ENCODE measurements around the gene SYF2.
"Not testable (repeated sequence)": the region's sequence is repeated elsewhere in the genome, so short reads cannot be mapped to it uniquely, and the experiment has no call there.

Gene SYF2

GRCh38 chr1:25246600-25247023, 14.3 kb upstream of the SYF2 start:
- DNase-seq (ENCODE audit: low read depth), result no peak

GRCh38 chr1:25245809-25246599, 13.7 kb upstream of the SYF2 start:
- no peak for DNase-seq (ENCODE audit: low read depth)

DNA sequence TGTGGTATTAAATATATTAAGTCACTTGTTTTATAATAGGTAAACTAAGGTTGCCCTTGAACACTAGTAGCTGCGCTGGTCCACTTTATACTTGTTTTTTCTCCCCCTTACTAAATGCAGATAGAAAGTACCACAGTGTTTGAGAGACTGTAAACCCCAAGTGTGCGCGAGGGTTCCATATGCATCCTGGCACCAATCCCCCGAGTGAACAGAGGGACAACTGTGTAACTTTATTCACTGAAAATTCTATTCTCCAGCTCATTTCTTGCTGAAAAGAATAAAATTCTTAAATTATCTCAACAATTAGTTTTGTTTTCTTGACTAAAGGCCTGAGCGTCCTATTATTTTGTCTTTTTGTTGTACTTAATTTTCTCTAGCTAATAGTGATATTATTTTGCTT, 13.1 kb upstream of the SYF2 start:
- no peak for DNase-seq (ENCODE audit: low read depth)

- DNase-seq (ENCODE audit: low read depth), result no peak
These were observed 11.6 kb upstream of the SYF2 start for GRCh38 chr1:25243907-25244306.

GRCh38 chr1:25239681-25240541, 7.6 kb upstream of the SYF2 start:
- peak; percentile 74 for DNase-seq (ENCODE audit: low read depth)

- DNase-seq (ENCODE audit: low read depth), result no peak
These were observed 5.7 kb upstream of the SYF2 start for GRCh38 chr1:25238046-25238445.

DNA sequence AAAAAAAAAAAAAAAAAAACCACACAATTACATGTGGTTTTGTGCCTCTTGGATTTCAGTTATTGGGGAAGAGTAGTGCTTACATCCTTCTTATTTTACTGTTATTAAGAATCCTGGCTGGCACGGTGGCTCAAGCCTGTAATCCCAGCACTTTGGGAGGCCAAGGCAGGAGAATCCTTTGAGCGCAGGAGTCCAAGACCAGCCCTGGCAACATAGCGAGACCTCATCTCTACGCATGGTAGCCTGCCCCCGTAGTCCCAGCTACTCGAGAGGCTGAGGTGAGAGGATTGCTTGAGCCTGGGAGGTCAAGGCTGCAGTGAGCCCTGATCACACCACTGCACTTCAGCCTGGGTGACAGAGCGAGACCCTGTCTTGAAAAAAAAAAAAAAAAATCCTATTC, 4.0 kb upstream of the SYF2 start:
- not testable (repeated sequence) for DNase-seq (ENCODE audit: low read depth)

- not testable (repeated sequence) for DNase-seq (ENCODE audit: low read depth)
These were observed 3.1 kb upstream of the SYF2 start for GRCh38 chr1:25235411-25235810.

DNA sequence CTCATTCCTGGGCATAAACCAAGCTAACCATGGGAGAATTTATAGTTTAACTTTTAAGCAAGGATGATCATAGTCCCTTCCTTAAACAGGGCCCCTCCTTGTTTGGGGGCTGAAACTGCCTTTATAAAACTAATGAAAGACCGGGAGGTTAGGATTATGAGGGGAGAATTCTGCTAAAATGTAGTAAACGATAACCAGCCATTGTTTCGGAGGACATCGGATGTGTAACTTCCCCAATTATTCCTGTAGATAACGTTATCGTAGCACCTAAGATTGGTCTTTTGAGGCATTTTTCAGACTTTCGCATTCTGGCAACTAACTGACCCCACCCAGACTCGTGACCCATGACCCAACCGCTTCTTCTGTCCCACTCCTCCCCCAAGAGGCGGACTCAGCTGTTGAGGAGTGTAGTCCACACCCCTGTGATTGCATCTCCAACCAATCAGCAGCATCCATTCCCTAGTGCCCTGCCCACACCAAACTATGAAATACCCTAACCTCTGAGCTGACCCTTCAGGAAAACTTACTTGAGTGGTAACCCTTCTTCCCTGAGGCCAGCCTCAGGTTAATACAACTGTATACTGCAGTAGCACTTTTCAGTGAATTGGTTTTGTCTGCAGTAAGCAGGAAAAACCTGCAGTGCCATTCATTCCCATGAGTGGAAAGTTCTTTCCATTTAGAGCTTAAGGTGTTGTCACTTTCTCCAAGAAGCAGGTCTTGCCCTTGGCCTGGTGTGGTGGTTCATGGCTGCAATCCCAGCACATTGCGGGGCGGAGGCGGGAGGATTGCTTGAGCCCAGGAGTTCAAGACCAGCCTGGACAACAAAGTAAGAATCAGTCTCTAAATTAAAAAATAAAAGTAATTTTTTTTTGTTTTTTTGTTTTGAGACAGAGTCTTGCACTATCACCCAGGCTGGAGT, 823 bp upstream of the SYF2 start:
- DNase-seq (ENCODE audit: low read depth), result peak; percentile 18

- no peak for DNase-seq (ENCODE audit: low read depth)
These were observed 8.8 kb downstream of the SYF2 start for GRCh38 chr1:25223471-25223870.

- no peak for DNase-seq (ENCODE audit: low read depth)
These were observed 9.7 kb downstream of the SYF2 start for GRCh38 chr1:25222606-25223005.

DNA sequence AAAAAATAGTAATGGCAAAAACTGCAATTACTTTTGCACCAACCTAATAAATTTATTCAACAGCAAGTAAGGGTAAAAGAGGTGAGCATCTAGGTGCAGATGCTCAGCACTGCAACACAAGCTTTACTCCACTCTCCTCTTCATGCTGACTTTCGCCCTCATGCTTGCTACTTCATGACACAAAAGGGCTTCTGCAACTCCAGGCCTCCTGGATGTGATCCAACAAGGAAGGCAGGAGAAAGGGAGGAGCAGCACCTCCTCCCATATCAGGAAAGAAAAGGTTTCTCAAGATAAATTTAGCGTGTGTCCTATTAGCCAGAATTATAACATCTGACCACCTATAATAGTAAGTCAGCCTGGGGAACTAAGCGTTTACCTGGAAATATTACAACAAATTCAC, 11.6 kb downstream of the SYF2 start:
- no peak for DNase-seq (ENCODE audit: low read depth)

- DNase-seq (ENCODE audit: low read depth), result no peak
These were observed 12.5 kb downstream of the SYF2 start for GRCh38 chr1:25219661-25220251.

- DNase-seq (ENCODE audit: low read depth), result no peak
These were observed 14.6 kb downstream of the SYF2 start for GRCh38 chr1:25217598-25218232.

GRCh38 chr1:25217015-25217414, 15.3 kb downstream of the SYF2 start:
- DNase-seq (ENCODE audit: low read depth), result no peak

DNA sequence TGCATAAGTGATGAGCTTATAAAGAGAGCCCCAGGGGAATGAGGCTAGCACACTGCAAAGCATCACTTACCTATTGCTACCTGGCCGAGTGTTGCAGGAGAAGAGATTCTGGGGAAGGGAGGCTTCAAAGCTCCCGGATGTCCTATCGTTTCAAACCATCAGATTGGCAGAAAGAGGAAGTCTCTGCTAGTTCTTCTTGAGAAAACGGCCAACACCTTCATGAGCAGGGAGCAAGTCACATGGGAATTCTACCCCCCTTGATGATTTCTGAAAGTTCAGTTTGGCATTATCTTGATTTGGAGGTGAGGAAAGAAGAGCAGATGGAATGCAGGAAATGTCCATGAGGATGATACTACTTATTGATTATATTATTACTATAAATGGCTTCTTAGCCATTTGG, 16.2 kb downstream of the SYF2 start:
- DNase-seq (ENCODE audit: low read depth), result no peak

GRCh38 chr1:25212725-25213124, 19.6 kb downstream of the SYF2 start:
- DNase-seq (ENCODE audit: low read depth), result no peak

- DNase-seq (ENCODE audit: low read depth), result no peak
These were observed 21.6 kb downstream of the SYF2 start for GRCh38 chr1:25210728-25211127.

- no peak for DNase-seq (ENCODE audit: low read depth)
These were observed 22.8 kb downstream of the SYF2 start for GRCh38 chr1:25209516-25209915.

- no peak for DNase-seq (ENCODE audit: low read depth)
These were observed 23.6 kb downstream of the SYF2 start for GRCh38 chr1:25208561-25209222.

DNA sequence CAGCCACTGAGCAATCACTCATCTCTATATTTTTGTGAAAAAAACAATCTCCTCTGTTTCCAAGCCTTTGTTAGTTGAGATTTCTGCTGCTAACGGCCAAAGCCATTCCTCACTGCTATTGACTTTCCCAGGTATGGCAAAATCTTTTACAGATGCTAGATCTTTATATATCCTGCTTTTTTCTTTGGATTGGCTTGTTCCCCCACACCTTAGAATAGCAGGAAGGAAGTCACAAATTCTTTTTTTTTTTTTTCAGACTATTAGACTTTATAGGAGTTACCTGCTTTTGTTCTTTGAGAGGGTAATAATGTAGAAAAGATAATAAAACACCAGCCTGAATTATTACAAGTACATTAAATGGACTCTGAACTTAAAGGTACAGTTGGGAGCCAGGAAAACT, 24.2 kb downstream of the SYF2 start:
- no peak for DNase-seq (ENCODE audit: low read depth)

Measured in T follicular helper cell (primary cell).